OCI-LY7 (cell line): ENCODE measurements around the gene PSMA6. TPM values are rescaled to one million over a fixed set of nuclear protein-coding genes. Genes with fewer than 3 reads are reported as not detected.

Experiments used
- BruUV-seq: library from RNA; stranded (reverse); fragments of 400-500 nt; replicated peaks from 2 replicates; lab custom pipeline; 2021; lab: Mats Ljungman, UMichigan
- CTCF ChIA-PET: fragments of 300-600 bp; sonication (Branson Sonifier 250); formaldehyde crosslinking; loops from one replicate; lab custom pipeline; 2022; ENCODE audit warnings: antibody characterized with exemption; ENCODE audit not compliant: unreplicated experiment; lab: Charles Lee
- POLR2A ChIA-PET: fragments of 300-600 bp; sonication (Branson Sonifier 250); formaldehyde crosslinking; loops from one replicate; lab custom pipeline; 2022; ENCODE audit warnings: antibody characterized with exemption; lab: Charles Lee
- DNase-seq: peaks from one replicate; pipeline ENCODE4 v3.0.0-alpha.2; 2015; ENCODE audit warnings: low spot score
- H2AFZ ChIP-seq: fragments of 200-600 bp; sonication (generic), shearing (Covaris generic); 2 replicates; pipeline ENCODE4 v1.6.1; 2014; ENCODE audit warnings: mild to moderate bottlenecking, antibody characterized with exemption, low read length, moderate library complexity
- H3K27ac ChIP-seq: fragments of 200-600 bp; sonication (generic); 2 replicates; pipeline ENCODE4 v1.5.1; 2014; ENCODE audit warnings: mixed run types, low read depth, mild to moderate bottlenecking, moderate library complexity, low read length, inconsistent platforms; ENCODE audit not compliant: poor library complexity, severe bottlenecking
- H3K36me3 ChIP-seq: fragments of 200-600 bp; sonication (generic); 2 replicates; pipeline ENCODE4 v1.6.1; 2014; ENCODE audit warnings: mild to moderate bottlenecking, antibody characterized with exemption, low read length, moderate library complexity, mixed read lengths; ENCODE audit not compliant: insufficient read depth
- H3K4me1 ChIP-seq: fragments of 200-600 bp; sonication (generic); 2 replicates; pipeline ENCODE4 v1.5.1; 2014; ENCODE audit warnings: mild to moderate bottlenecking, low read length; ENCODE audit not compliant: insufficient read depth, poor library complexity, severe bottlenecking
- H3K4me2 ChIP-seq: fragments of 200-600 bp; sonication (generic); 2 replicates; pipeline ENCODE4 v1.6.1; 2014; ENCODE audit warnings: mild to moderate bottlenecking, low read length
- H3K4me3 ChIP-seq: fragments of 200-600 bp; sonication (generic); 2 replicates; pipeline ENCODE4 v1.5.1; 2014; ENCODE audit warnings: mild to moderate bottlenecking, low read depth, low read length; ENCODE audit not compliant: poor library complexity, severe bottlenecking
- H3K79me2 ChIP-seq: fragments of 200-600 bp; sonication (generic); 2 replicates; pipeline ENCODE4 v1.6.1; 2016; ENCODE audit warnings: low read depth, mild to moderate bottlenecking, low read length, moderate library complexity, mixed read lengths; ENCODE audit not compliant: insufficient read depth
- H3K9me2 ChIP-seq: fragments of 200-600 bp; sonication (generic); 2 replicates; pipeline ENCODE4 v1.6.1; 2016; ENCODE audit warnings: mild to moderate bottlenecking, low read length, mixed read lengths; ENCODE audit not compliant: insufficient read depth
- H3K9me3 ChIP-seq: fragments of 200-600 bp; sonication (generic); 2 replicates; pipeline ENCODE4 v1.6.1; 2014; ENCODE audit warnings: mild to moderate bottlenecking, mixed run types, low read length, mixed read lengths
- H4K20me1 ChIP-seq: fragments of 200-600 bp; sonication (generic); 2 replicates; pipeline ENCODE4 v1.6.1; 2014; ENCODE audit warnings: mild to moderate bottlenecking, antibody characterized with exemption, low read length, moderate library complexity, mixed read lengths; ENCODE audit not compliant: insufficient read depth
- CTCF ChIP-seq: fragments of 200-600 bp; sonication (generic); conservative IDR thresholded peaks from 2 replicates; pipeline ENCODE4 v1.5.1; 2014; ENCODE audit warnings: mild to moderate bottlenecking, antibody characterized with exemption, low read length, moderate library complexity, mixed read lengths
- EZH2phosphoT487 ChIP-seq: fragments of 200-600 bp; sonication (generic); IDR thresholded peaks from 2 replicates; pipeline ENCODE4 v1.6.1; 2018; ENCODE audit warnings: low read depth, borderline replicate concordance, mild to moderate bottlenecking, mixed run types, antibody characterized with exemption, low read length, moderate library complexity, mixed read lengths
- intact Hi-C: fragments of 100-400 bp; cut with micrococcal nuclease; formaldehyde crosslinking; loops from one replicate; pipeline ENCODE4 v1.10.0; 2022; ENCODE audit not compliant: unreplicated experiment
- total RNA-seq, 2 experiments: library from RNA; depleted of rRNA in 1 of 2; stranded (reverse); fragments of >200 nt in 1 of 2; shearing (Covaris generic) in 1 of 2; gene quantifications; 2 replicates each; pipeline ENCODE4 v1.2.3, GENCODE V29; 2014 to 2022

Gene PSMA6
- total RNA-seq, 2 experiments from 2014 or later = 216 to 267 TPM

DNA sequence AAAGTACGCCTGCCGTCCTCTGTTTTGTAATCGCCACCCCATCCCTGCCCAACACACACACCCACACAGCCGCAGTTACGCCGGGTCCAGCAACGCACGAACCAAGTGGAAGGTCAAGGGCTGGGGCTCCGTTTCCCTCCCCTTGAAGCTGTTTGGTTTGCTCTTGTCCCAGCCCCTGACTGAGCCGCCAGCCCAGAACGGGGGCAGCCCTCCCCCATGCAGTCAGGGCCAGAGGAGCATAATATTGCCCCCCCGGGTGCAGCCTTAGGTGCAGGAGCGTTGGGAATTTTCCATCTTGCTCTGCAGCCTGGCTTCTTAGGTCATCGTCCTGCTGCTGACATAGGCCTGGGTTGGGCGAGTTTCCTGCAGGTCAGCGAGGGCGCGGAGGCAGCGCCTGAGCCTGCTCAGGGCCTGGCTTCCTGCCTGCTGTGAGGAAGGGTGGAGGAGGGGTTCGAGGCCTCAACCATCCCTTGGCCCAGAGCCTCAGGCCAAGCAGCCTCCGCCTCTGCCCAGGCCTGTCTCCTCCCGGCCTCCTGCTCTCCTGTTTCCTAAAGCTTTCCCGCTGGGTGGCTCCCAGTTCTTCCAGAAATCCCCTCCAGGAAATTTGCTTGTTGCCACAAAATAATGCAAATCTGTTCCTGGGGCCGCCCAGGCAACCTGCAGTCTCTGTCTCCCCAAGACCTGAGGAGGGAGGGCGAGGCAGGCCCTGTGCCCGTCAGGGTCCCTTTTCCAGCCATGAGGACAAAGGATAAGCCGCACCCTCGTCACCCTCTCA, 44.5 kb downstream of the PSMA6 start:
- H3K9me2 ChIP-seq = no peaks in the 10 kb centered on the region
- H3K36me3 ChIP-seq = no peaks in the 10 kb centered on the region
- DNase-seq = no peak
- ChIA-PET CTCF (no interaction called here), POLR2A (no interaction called here)
- H4K20me1 ChIP-seq = no peaks in the 10 kb centered on the region
- no peak overlapping the region for H2AFZ ChIP-seq
- H3K4me1 ChIP-seq = peaks cover 12% of the 10 kb centered on the region
- no TSS peak for BruUV-seq
- intact Hi-C loops = no loop called here
- H3K79me2 ChIP-seq = no peaks in the 10 kb centered on the region
- no peaks in the 10 kb centered on the region for H3K9me3 ChIP-seq
- H3K4me2 ChIP-seq = no peak overlapping the region
- TF ChIP-seq CTCF (no peak), EZH2phosphoT487 (no peak)
- no peak overlapping the region for H3K4me3 ChIP-seq
- H3K27ac ChIP-seq = no peak overlapping the region

- intact Hi-C loops = no loop called here
- POLR2A ChIA-PET = no interaction called here
- H2AFZ ChIP-seq = no peak overlapping the region
- H3K4me3 ChIP-seq = no peak overlapping the region
- no peak overlapping the region for H3K4me2 ChIP-seq
- peaks cover 12% of the 10 kb centered on the region for H3K4me1 ChIP-seq
- no peak for DNase-seq
- H3K79me2 ChIP-seq = no peaks in the 10 kb centered on the region
- TF ChIP-seq CTCF (no peak), EZH2phosphoT487 (no peak)
- H3K36me3 ChIP-seq = no peaks in the 10 kb centered on the region
- H4K20me1 ChIP-seq = no peaks in the 10 kb centered on the region
- no peak overlapping the region for H3K27ac ChIP-seq
- H3K9me2 ChIP-seq = no peaks in the 10 kb centered on the region
- H3K9me3 ChIP-seq = no peaks in the 10 kb centered on the region
- no TSS peak for BruUV-seq
- CTCF ChIA-PET = no interaction called here
Observed at GRCh38 chr14:35337269-35338255, 45.4 kb downstream of the PSMA6 start.
